ENCODE results near the gene AGO3.
"Not testable (repeated sequence)": the region's sequence is repeated elsewhere in the genome, so short reads cannot be mapped to it uniquely, and the experiment has no call there.

The AGO3 gene

DNA sequence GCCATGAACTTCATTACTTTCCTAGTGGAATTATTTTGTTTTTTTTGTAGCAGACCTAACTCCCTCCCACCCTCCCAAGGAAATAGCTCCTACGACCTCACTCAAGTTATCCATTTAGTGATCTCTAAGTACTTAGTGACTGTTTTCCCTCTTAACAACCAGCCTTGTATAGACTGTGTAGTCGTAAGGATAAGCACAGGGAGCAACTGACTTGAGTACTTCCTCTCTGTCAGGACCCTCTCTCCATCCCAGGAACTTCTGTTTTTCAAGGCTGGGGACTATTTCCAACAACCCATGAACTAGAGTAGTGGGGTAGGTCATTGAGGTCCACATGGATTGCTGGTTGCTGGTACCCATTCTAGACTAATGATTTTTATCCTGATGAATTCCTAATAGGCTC lies 46.0 kb upstream of the AGO3 start:
- H3K9me3 ChIP-seq = no peaks in the 10 kb centered on the region
- H3K36me3 ChIP-seq = peaks cover 8 to 19% (median 9%) of the 10 kb centered on the region in 3 donors
- peak overlapping the region; percentile 80 for H3K27ac ChIP-seq
- H3K4me3 ChIP-seq = no peak overlapping the region
- DNase-seq = no peak
- no peak for TF ChIP-seq CTCF (IDR thresholded peaks at IDR 0.05)
- peaks cover 0 to 35% (median 16%) of the 10 kb centered on the region in 4 donors for H3K4me1 ChIP-seq
- H3K27me3 ChIP-seq = no peaks in the 10 kb centered on the region
- intact Hi-C loops (cut with DNase I; ENCODE audit: low total_unique reads) = no loop called here

DNA sequence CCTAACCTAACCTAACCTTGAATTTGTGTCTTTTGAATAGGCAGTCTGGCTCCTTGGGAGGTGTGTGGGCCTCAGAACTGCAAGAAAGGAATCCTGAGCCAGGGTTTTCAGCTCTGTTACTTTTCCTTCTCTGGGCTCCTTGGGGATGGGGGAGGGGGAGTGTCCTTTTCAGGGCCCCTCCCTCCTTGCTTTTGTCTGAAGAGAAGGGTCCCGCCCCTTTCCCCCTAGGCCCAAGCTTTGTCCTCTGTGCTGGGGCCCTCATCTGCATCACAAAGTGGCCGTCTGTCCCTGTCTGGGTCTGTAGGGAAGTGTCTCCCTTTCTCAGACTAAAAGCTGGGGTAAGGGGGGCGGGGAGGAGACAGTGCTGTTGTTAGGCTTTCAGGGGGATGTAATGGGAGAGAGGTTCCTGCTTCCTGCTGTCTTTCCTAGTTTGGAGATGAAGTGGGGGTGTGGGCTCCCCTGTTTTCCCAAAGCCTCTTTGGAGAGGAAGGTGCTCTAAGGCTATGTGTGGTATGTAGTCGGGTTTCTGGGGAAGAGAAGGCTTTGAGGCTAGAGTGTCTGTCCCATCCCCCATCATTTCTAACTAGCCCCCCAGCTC lies 44.8 kb upstream of the AGO3 start:
- Histone ChIP-seq H3K27ac (peak overlapping the region in 1 of 2 donors; percentile 13), H3K36me3 (peaks cover 11 to 29% (median 20%) of the 10 kb centered on the region in 3 donors)

DNA sequence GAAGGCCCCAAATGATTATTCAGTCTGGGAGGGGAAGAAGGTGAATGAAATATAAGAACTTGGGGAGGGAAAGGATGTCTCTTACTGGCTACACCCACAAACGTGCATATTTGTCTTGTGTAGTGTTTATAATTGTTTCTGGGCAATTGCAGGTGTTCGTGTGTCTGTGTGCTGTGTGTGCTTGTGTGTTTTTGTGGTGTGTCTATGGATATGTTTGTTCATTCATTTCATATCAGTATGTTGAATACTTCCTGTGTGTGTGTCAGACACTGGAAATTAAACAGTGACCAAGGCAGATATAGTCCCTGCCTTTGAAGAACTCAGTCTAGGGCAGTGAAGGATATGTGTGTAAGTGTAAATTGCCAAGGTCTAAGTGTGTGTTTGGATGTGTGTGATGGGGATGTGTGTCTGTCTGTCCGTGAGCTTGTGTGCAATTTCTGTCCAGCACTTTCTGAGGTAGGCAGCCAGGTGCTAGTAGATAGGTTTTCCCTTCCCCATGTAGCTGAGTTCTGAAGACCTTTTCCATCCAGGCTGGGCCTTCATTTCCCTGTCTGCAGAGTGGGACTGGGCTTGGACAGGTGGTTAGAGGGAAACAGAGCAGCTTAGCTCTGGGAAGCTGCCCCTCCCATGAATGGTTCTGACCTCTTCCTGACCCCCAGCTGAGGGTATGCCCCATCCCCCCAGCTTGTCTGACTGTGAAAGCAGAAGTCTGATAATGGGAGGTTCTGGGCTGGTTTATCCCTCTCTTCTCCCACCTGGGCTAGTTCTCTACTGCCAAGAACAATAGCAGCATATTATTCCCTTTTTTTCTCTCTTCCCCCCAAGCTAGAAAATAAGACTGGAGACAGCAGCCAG lies 44.1 kb upstream of the AGO3 start:
- no peaks in the 10 kb centered on the region for H3K27me3 ChIP-seq
- no peak for TF ChIP-seq CTCF (IDR thresholded peaks at IDR 0.05)
- no peak for DNase-seq
- intact Hi-C loops (cut with DNase I; ENCODE audit: low total_unique reads) = no loop called here
- H3K4me1 ChIP-seq = peaks cover 0 to 35% (median 16%) of the 10 kb centered on the region in 4 donors
- no peak overlapping the region for H3K27ac ChIP-seq
- peaks cover 11 to 36% (median 26%) of the 10 kb centered on the region in 3 donors for H3K36me3 ChIP-seq
- H3K4me3 ChIP-seq = no peak overlapping the region
- no peaks in the 10 kb centered on the region for H3K9me3 ChIP-seq

More for the DNA sequence above, 44.8 kb upstream of the AGO3 start:
- H3K4me1 ChIP-seq = peaks cover 0 to 35% (median 16%) of the 10 kb centered on the region in 4 donors
- DNase-seq = no peak
- no peaks in the 10 kb centered on the region for H3K9me3 ChIP-seq
- no peaks in the 10 kb centered on the region for H3K27me3 ChIP-seq
- H3K4me3 ChIP-seq = no peak overlapping the region
- intact Hi-C loops (cut with DNase I; ENCODE audit: low total_unique reads) = no loop called here
- TF ChIP-seq CTCF (IDR thresholded peaks at IDR 0.05) = no peak

- no peak for TF ChIP-seq CTCF (IDR thresholded peaks at IDR 0.05)
- DNase-seq = no peak
- H3K9me3 ChIP-seq = no peaks in the 10 kb centered on the region
- H3K4me3 ChIP-seq = no peak overlapping the region
- no peak overlapping the region for H3K27ac ChIP-seq
- H3K27me3 ChIP-seq = no peaks in the 10 kb centered on the region
- H3K36me3 ChIP-seq = peaks cover 11 to 43% (median 33%) of the 10 kb centered on the region in 3 donors
- peaks cover 0 to 34% (median 15%) of the 10 kb centered on the region in 4 donors for H3K4me1 ChIP-seq
- intact Hi-C loops (cut with DNase I; ENCODE audit: low total_unique reads) = no loop called here
Observed at GRCh38 chr1:35887508-35887907, 43.4 kb upstream of the AGO3 start.

- no peak for DNase-seq
- peaks cover 0 to 30% (median 13%) of the 10 kb centered on the region in 4 donors for H3K4me1 ChIP-seq
- no peaks in the 10 kb centered on the region for H3K27me3 ChIP-seq
- H3K9me3 ChIP-seq = no peaks in the 10 kb centered on the region
- no peak overlapping the region for H3K4me3 ChIP-seq
- no peak for TF ChIP-seq CTCF (IDR thresholded peaks at IDR 0.05)
- H3K27ac ChIP-seq = no peak overlapping the region
- intact Hi-C loops (cut with DNase I; ENCODE audit: low total_unique reads) = no loop called here
- peaks cover 17 to 51% (median 41%) of the 10 kb centered on the region in 3 donors for H3K36me3 ChIP-seq
Observed at GRCh38 chr1:35888255-35888654, 42.6 kb upstream of the AGO3 start.

GRCh38 chr1:35888981-35889380 lies 41.9 kb upstream of the AGO3 start:
- intact Hi-C loops (cut with DNase I; ENCODE audit: low total_unique reads); H3K27me3 ChIP-seq; DNase-seq; H3K4me3 ChIP-seq; H3K9me3 ChIP-seq; H3K27ac ChIP-seq: not testable (repeated sequence)
- peaks cover 0 to 27% (median 12%) of the 10 kb centered on the region in 4 donors for H3K4me1 ChIP-seq
- peaks cover 19 to 58% (median 48%) of the 10 kb centered on the region in 3 donors for H3K36me3 ChIP-seq
